B cell (primary cell): Measurements from ENCODE around the gene TRIM46. TPM values are rescaled to one million over a fixed set of nuclear protein-coding genes. Genes with fewer than 3 reads are reported as not detected.
"Not testable (repeated sequence)": the region's sequence is repeated elsewhere in the genome, so short reads cannot be mapped to it uniquely, and the experiment has no call there.

ENCODE experiments used
- ATAC-seq: fragments of 200-7000 bp; cut with Tn5 transposase; one replicate; pipeline ENCODE4 v1.10.0; 2021; ENCODE audit warnings: low read depth, mild to moderate bottlenecking, moderate number of reproducible peaks, moderate library complexity
- CTCF ChIA-PET: fragments of 350-600 bp; sonication (Branson Sonifier 250); formaldehyde crosslinking; loops from one replicate; lab custom pipeline; 2021; ENCODE audit warnings: antibody characterized with exemption, inconsistent platforms; lab: Charles Lee
- POLR2A ChIA-PET: fragments of 350-600 bp; sonication (Branson Sonifier 250); formaldehyde crosslinking; loops from one replicate; lab custom pipeline; 2021; ENCODE audit warnings: antibody characterized with exemption; lab: Charles Lee
- DNase-seq: peaks from one replicate; pipeline ENCODE4 v3.0.0; 2013
- H2AFZ ChIP-seq: 2 replicates; pipeline ENCODE4 v1.6.1; 2012; ENCODE audit warnings: mild to moderate bottlenecking, low read depth, low read length; ENCODE audit not compliant: insufficient read depth, poor library complexity, severe bottlenecking
- H3K27ac ChIP-seq, 2 donors: 1 replicate in 1 of 2; 2 replicates in 1 of 2; pipeline ENCODE4 v1.5.1; 2012 to 2013; ENCODE audit warnings: low read length in 2 of 2, mild to moderate bottlenecking in 2 of 2, moderate library complexity in 1 of 2
- H3K27me3 ChIP-seq, 4 experiments: fragments of 200-600 bp in 1 of 4; sonication (generic) in 1 of 4; replicated peaks in 1 of 4; 1 replicate in 2 of 4; 2 replicates in 2 of 4; pipeline versions ENCODE4 v1.6.1 to v1.7.0; 2013 to 2016; ENCODE audit warnings: low read length in 3 of 4, mild to moderate bottlenecking in 2 of 4, mixed read lengths in 1 of 4, moderate library complexity in 1 of 4; ENCODE audit not compliant: insufficient read depth in 4 of 4, control insufficient read depth in 3 of 4; ENCODE audit errors: control extremely low read depth in 1 of 4
- H3K36me3 ChIP-seq, 2 experiments: replicated peaks in 1 of 2; 1 replicate in 1 of 2; 2 replicates in 1 of 2; pipeline versions ENCODE4 v1.6.1 to v1.7.1; 2013; ENCODE audit warnings: low read length in 1 of 2; ENCODE audit not compliant: insufficient read depth in 2 of 2, control insufficient read depth in 1 of 2; ENCODE audit errors: control extremely low read depth in 1 of 2, extremely low read depth in 1 of 2
- H3K4me1 ChIP-seq, 2 donors: fragments of 200-600 bp in 1 of 2; sonication (generic) in 1 of 2; 1 replicate in 1 of 2; 2 replicates in 1 of 2; pipeline versions ENCODE4 v1.5.1 to v1.6.1; 2013 to 2017; ENCODE audit warnings: low read length in 2 of 2; ENCODE audit not compliant: control insufficient read depth in 2 of 2, insufficient read depth in 2 of 2
- H3K4me2 ChIP-seq: replicated peaks from 2 replicates; pipeline ENCODE3; 2012; ENCODE audit warnings: mild to moderate bottlenecking, low read depth, low read length; ENCODE audit not compliant: poor library complexity, severe bottlenecking
- H3K4me3 ChIP-seq, 5 experiments: fragments of 200-600 bp in 1 of 5; sonication (generic) in 1 of 5; 1 replicate in 3 of 5; 2 replicates in 2 of 5; pipeline versions ENCODE4 v1.5.1 to v1.7.0; 2011 to 2016; ENCODE audit warnings: low read length in 4 of 5, mild to moderate bottlenecking in 4 of 5, low read depth in 2 of 5, control low read depth in 1 of 5, moderate library complexity in 1 of 5; ENCODE audit not compliant: insufficient read depth in 1 of 5; ENCODE audit errors: control extremely low read depth in 1 of 5, extremely low read depth in 1 of 5
- H3K79me2 ChIP-seq: fragments of 200-600 bp; sonication (generic); one replicate; pipeline ENCODE4 v1.6.0; 2016; ENCODE audit warnings: low read length; ENCODE audit not compliant: control insufficient read depth, insufficient read depth
- H3K9ac ChIP-seq: fragments of 200-600 bp; sonication (generic); 2 replicates; pipeline ENCODE4 v1.6.1; 2017; ENCODE audit warnings: mild to moderate bottlenecking, low read length, moderate library complexity
- H3K9me3 ChIP-seq, 3 donors: one replicate each; pipeline versions ENCODE4 v1.6.1 to v1.7.1; 2013; ENCODE audit warnings: low read length in 2 of 3; ENCODE audit not compliant: control insufficient read depth in 2 of 3, insufficient read depth in 1 of 3; ENCODE audit errors: control extremely low read depth in 1 of 3
- H4K20me1 ChIP-seq: 2 replicates; pipeline ENCODE4 v1.6.0; 2012; ENCODE audit warnings: mild to moderate bottlenecking, low read length; ENCODE audit not compliant: insufficient read depth, control insufficient read depth, poor library complexity, severe bottlenecking
- H3K27ac Mint-ChIP-seq: one replicate; pipeline ENCODE4 v1.8.0; 2021; ENCODE audit warnings: mixed read lengths
- H3K27me3 Mint-ChIP-seq: one replicate; pipeline ENCODE4 v1.8.0; 2021; ENCODE audit warnings: mixed read lengths
- H3K4me1 Mint-ChIP-seq: one replicate; pipeline ENCODE4 v1.8.0; 2021; ENCODE audit warnings: mixed read lengths
- H3K4me3 Mint-ChIP-seq: one replicate; pipeline ENCODE4 v1.8.0; 2021; ENCODE audit warnings: mixed read lengths
- H3K9me3 Mint-ChIP-seq: one replicate; pipeline ENCODE4 v1.8.0; 2022; ENCODE audit warnings: mixed read lengths; ENCODE audit not compliant: insufficient read depth
- WGBS: methylation state at CpG from one replicate; pipeline ENCODE4 v1.1.5; 2013; ENCODE audit warnings: missing lambda C conversion rate; ENCODE audit not compliant: insufficient coverage; 5-methylcytosine and 5-hydroxymethylcytosine counted together
- intact Hi-C: fragments of 100-400 bp; cut with micrococcal nuclease; formaldehyde crosslinking; loops from one replicate; pipeline ENCODE4 v1.10.0; 2022
- polyA plus RNA-seq: library from polyadenylated mRNA; depleted of rRNA; stranded (reverse); fragments of >200 nt; gene quantifications from 2 replicates; pipeline ENCODE4 v1.2.3, GENCODE V29; 2012
- small RNA-seq: library from RNA; depleted of rRNA; stranded (forward); fragments of <200 nt; gene quantifications from one replicate; pipeline ENCODE3, GENCODE V24; 2012; ENCODE audit warnings: low replicate concordance, low read depth; ENCODE audit not compliant: insufficient read length
- total RNA-seq, 2 donors: library from RNA; stranded (reverse); fragments of 120-200 nt in 1 of 2; gene quantifications; 1 replicate in 1 of 2; 2 replicates in 1 of 2; pipeline versions ENCODE4 v1.2.3 to v1.2.4, GENCODE V29; 2013 to 2022

Gene TRIM46
- total and polyA plus RNA-seq, 2 donors (not counting 1 experiment from before 2014, with no cell fraction given) = 2.6 to 3.4 TPM

DNA sequence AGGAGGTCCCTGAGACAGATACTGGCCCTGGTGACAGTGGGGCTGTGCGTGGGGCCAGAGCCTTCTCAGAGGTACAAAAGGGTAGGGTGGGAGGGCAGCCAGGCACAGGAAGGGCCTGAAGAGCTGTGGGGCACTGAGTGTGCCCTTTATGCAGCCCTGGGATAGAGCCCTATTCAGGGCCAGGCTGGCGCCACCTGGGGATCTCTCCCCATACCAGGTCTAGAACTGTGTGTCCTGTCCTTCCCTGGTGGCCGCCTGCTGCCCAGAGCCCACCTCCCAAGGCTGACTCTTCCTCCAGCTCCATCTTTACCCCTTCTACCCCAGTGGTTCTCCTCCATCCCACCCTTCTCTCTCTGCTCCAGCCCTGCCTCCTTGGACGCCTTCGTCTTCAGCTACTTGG, 59.9 kb downstream of the TRIM46 start:
- H3K27ac ChIP-seq, H3K4me1 Mint-ChIP-seq, CTCF ChIA-PET, H3K4me1 ChIP-seq, H2AFZ ChIP-seq, H3K27me3 ChIP-seq, H3K4me3 Mint-ChIP-seq, H3K79me2 ChIP-seq, H3K9me3 Mint-ChIP-seq, H3K9me3 ChIP-seq, ATAC-seq, H4K20me1 ChIP-seq, H3K9ac ChIP-seq, H3K4me2 ChIP-seq, H3K27ac Mint-ChIP-seq, DNase-seq, intact Hi-C loops, H3K4me3 ChIP-seq, POLR2A ChIA-PET, H3K27me3 Mint-ChIP-seq: not testable (repeated sequence)
- peaks cover 0 to 20% of the 10 kb centered on the region in 2 experiments for H3K36me3 ChIP-seq
- WGBS = 80% methylated on average over 1 of the region's 5 CpGs

Small RNA genes lying within 50 kb of the gene (small RNA-seq; reads per million reads assigned to genes)
- not detected for gene HMGN2P18

Other genes with a start within 250 kb of the TRIM46 start
- gene PMVK, start 237.1 kb upstream of the TRIM46 start, total RNA-seq = 15.0 TPM in 2 replicates
- gene PMVK, start 237.1 kb upstream of the TRIM46 start, polyA plus RNA-seq = 11.9 and 15.4 TPM in 2 replicates
- gene PBXIP1, start 217.8 kb upstream of the TRIM46 start, total RNA-seq = 212 and 219 TPM in 2 replicates
- gene PBXIP1, start 217.8 kb upstream of the TRIM46 start, polyA plus RNA-seq = 77.6 and 88.8 TPM in 2 replicates
- 47.5 and 52.7 TPM in 2 replicates for gene PYGO2, start 212.1 kb upstream of the TRIM46 start, total RNA-seq
- 13.0 and 22.2 TPM in 2 replicates for gene PYGO2, start 212.1 kb upstream of the TRIM46 start, polyA plus RNA-seq
- 59.0 and 61.4 TPM in 2 replicates for gene SHC1, start 203.1 kb upstream of the TRIM46 start, total RNA-seq
- gene SHC1, start 203.1 kb upstream of the TRIM46 start, polyA plus RNA-seq = 50.1 and 64.0 TPM in 2 replicates
- gene CKS1B, start 199.2 kb upstream of the TRIM46 start, total RNA-seq = 16.8 and 17.5 TPM in 2 replicates
- gene CKS1B, start 199.2 kb upstream of the TRIM46 start, polyA plus RNA-seq = 24.4 and 33.0 TPM in 2 replicates
- gene FLAD1, start 190.5 kb upstream of the TRIM46 start, total RNA-seq = 49.6 and 51.4 TPM in 2 replicates
- gene FLAD1, start 190.5 kb upstream of the TRIM46 start, polyA plus RNA-seq = 68.9 and 83.0 TPM in 2 replicates
- 1.7 and 2.0 TPM in 2 replicates for gene LENEP, start 180.3 kb upstream of the TRIM46 start, total RNA-seq
- not detected in 2 replicates for gene LENEP, start 180.3 kb upstream of the TRIM46 start, polyA plus RNA-seq
- gene ZBTB7B, start 171.0 kb upstream of the TRIM46 start, total RNA-seq = 55.7 and 66.0 TPM in 2 replicates
- gene ZBTB7B, start 171.0 kb upstream of the TRIM46 start, polyA plus RNA-seq = 56.4 and 67.3 TPM in 2 replicates
- 0.89 and 0.90 TPM in 2 replicates for gene DCST2, start 140.1 kb upstream of the TRIM46 start, total RNA-seq
- 2.9 and 5.4 TPM in 2 replicates for gene DCST2, start 140.1 kb upstream of the TRIM46 start, polyA plus RNA-seq
- gene DCST1, start 140.0 kb upstream of the TRIM46 start, total RNA-seq = not detected in 2 replicates
- 0.22 and 0.52 TPM in 2 replicates for gene DCST1, start 140.0 kb upstream of the TRIM46 start, polyA plus RNA-seq
- gene ADAM15, start 122.5 kb upstream of the TRIM46 start, total RNA-seq = 14.6 and 17.0 TPM in 2 replicates
- 28.4 and 35.1 TPM in 2 replicates for gene ADAM15, start 122.5 kb upstream of the TRIM46 start, polyA plus RNA-seq
- gene EFNA4, start 110.1 kb upstream of the TRIM46 start, total RNA-seq = 8.4 and 9.9 TPM in 2 replicates
- gene EFNA4, start 110.1 kb upstream of the TRIM46 start, polyA plus RNA-seq = 6.5 and 10.6 TPM in 2 replicates
- gene EFNA3, start 95.0 kb upstream of the TRIM46 start, total RNA-seq = 1.6 and 3.7 TPM in 2 replicates
- gene EFNA3, start 95.0 kb upstream of the TRIM46 start, polyA plus RNA-seq = 1.8 and 3.2 TPM in 2 replicates
- gene EFNA1, start 46.0 kb upstream of the TRIM46 start, total RNA-seq = 0.56 TPM in 1 of 2 replicates, not detected in the other
- 0.28 and 1.5 TPM in 2 replicates for gene EFNA1, start 46.0 kb upstream of the TRIM46 start, polyA plus RNA-seq
- 61.3 and 62.8 TPM in 2 replicates for gene SLC50A1, start 38.0 kb upstream of the TRIM46 start, total RNA-seq
- 86.8 and 109 TPM in 2 replicates for gene SLC50A1, start 38.0 kb upstream of the TRIM46 start, polyA plus RNA-seq
- gene DPM3, start 33.3 kb upstream of the TRIM46 start, total RNA-seq = 39.9 and 41.7 TPM in 2 replicates
- gene DPM3, start 33.3 kb upstream of the TRIM46 start, polyA plus RNA-seq = 68.0 and 97.3 TPM in 2 replicates
- gene KRTCAP2, start 545 bp upstream of the TRIM46 start, total RNA-seq = 136 and 151 TPM in 2 replicates
- 190 and 259 TPM in 2 replicates for gene KRTCAP2, start 545 bp upstream of the TRIM46 start, polyA plus RNA-seq
- 26.0 and 28.6 TPM in 2 replicates for gene THBS3, start 34.0 kb downstream of the TRIM46 start, total RNA-seq
- 28.0 and 34.3 TPM in 2 replicates for gene THBS3, start 34.0 kb downstream of the TRIM46 start, polyA plus RNA-seq
- 18.4 and 19.0 TPM in 2 replicates for gene MTX1, start 34.8 kb downstream of the TRIM46 start, total RNA-seq
- gene MTX1, start 34.8 kb downstream of the TRIM46 start, polyA plus RNA-seq = 34.2 and 40.4 TPM in 2 replicates
- gene ENTREP3, start 81.6 kb downstream of the TRIM46 start, total RNA-seq = 13.5 and 15.2 TPM in 2 replicates
- gene ENTREP3, start 81.6 kb downstream of the TRIM46 start, polyA plus RNA-seq = 5.3 and 7.6 TPM in 2 replicates
- gene SCAMP3, start 88.5 kb downstream of the TRIM46 start, total RNA-seq = 69.6 and 79.8 TPM in 2 replicates
- gene SCAMP3, start 88.5 kb downstream of the TRIM46 start, polyA plus RNA-seq = 80.5 and 107 TPM in 2 replicates
- 136 and 152 TPM in 2 replicates for gene CLK2, start 99.7 kb downstream of the TRIM46 start, total RNA-seq
- gene CLK2, start 99.7 kb downstream of the TRIM46 start, polyA plus RNA-seq = 159 and 161 TPM in 2 replicates
- 9.0 and 9.2 TPM in 2 replicates for gene HCN3, start 103.6 kb downstream of the TRIM46 start, total RNA-seq
- gene HCN3, start 103.6 kb downstream of the TRIM46 start, polyA plus RNA-seq = 6.2 TPM in 2 replicates
- not detected in 2 replicates for gene PKLR, start 127.6 kb downstream of the TRIM46 start, total RNA-seq
- gene PKLR, start 127.6 kb downstream of the TRIM46 start, polyA plus RNA-seq = not detected in 2 replicates
- 128 and 141 TPM in 2 replicates for gene FDPS, start 135.0 kb downstream of the TRIM46 start, total RNA-seq
- 88.3 and 100 TPM in 2 replicates for gene FDPS, start 135.0 kb downstream of the TRIM46 start, polyA plus RNA-seq
- 19.3 and 22.8 TPM in 2 replicates for gene RUSC1, start 147.0 kb downstream of the TRIM46 start, total RNA-seq
- 20.3 and 20.8 TPM in 2 replicates for gene RUSC1, start 147.0 kb downstream of the TRIM46 start, polyA plus RNA-seq